Uterus (tissue), 4 donors: ENCODE data around the gene NAT14. TPM values are rescaled to one million over a fixed set of nuclear protein-coding genes. Genes with fewer than 3 reads are reported as not detected.
A peak's percentile ranks its signal among the peaks of the same experiment; 100 is the strongest.

Experiments used
- DNase-seq, 2 donors: peaks; one replicate each; pipeline ENCODE4 v3.0.0-alpha.2; 2019 to 2020
- H3K27ac ChIP-seq, 2 donors: fragments of 200-600 bp; sonication (generic); 1 replicate in 1 of 2; 2 replicates in 1 of 2; pipeline ENCODE4 v1.5.1; 2016 to 2018
- H3K27me3 ChIP-seq, 2 donors: fragments of 200-600 bp; sonication (generic); one replicate each; pipeline ENCODE4 v1.5.1; 2018 to 2019; ENCODE audit warnings: control low read depth in 1 of 2
- H3K36me3 ChIP-seq, 2 donors: fragments of 200-600 bp; sonication (generic); one replicate each; pipeline ENCODE4 v1.5.1; 2019; ENCODE audit warnings: control low read depth in 1 of 2
- H3K4me1 ChIP-seq, 2 donors: fragments of 200-600 bp; sonication (generic); one replicate each; pipeline ENCODE4 v1.5.1; 2018 to 2019; ENCODE audit warnings: control low read depth in 1 of 2
- H3K4me3 ChIP-seq, 2 donors: fragments of 200-600 bp; sonication (generic); 1 replicate in 1 of 2; 2 replicates in 1 of 2; pipeline ENCODE4 v1.5.1; 2018 to 2019; ENCODE audit warnings: mild to moderate bottlenecking in 1 of 2
- H3K9me3 ChIP-seq, 2 donors: fragments of 200-600 bp; sonication (generic); one replicate each; pipeline ENCODE4 v1.5.1; 2019; ENCODE audit warnings: control low read depth in 1 of 2
- POLR2A ChIP-seq, 2 donors: fragments of 450-650 bp; IDR thresholded peaks; one replicate each; pipeline ENCODE4 v1.6.1; 2016; ENCODE audit warnings: antibody characterized with exemption in 2 of 2, mild to moderate bottlenecking in 1 of 2, moderate library complexity in 1 of 2
- intact Hi-C: fragments of 100-400 bp; cut with DNase I; formaldehyde crosslinking; loops from one replicate; pipeline ENCODE4 v1.15.1; 2023; ENCODE audit warnings: low total_unique reads
- total RNA-seq, 4 donors: library from RNA; depleted of rRNA in 3 of 4; stranded (reverse); fragments of >200 nt in 3 of 4; gene quantifications; one replicate each; pipeline versions ENCODE4 v1.1.0 to v1.2.4, GENCODE V29; 2014 to 2023
- TF ChIP-seq, protein P1 (sequence below), 4 experiments: fragments of 200-600 bp in 2 of 4; fragments of 450-650 bp in 2 of 4; sonication (generic) in 2 of 4; IDR thresholded peaks; one replicate each; pipeline ENCODE4 v1.5.1; 2016 to 2019; ENCODE audit warnings: antibody characterized with exemption in 4 of 4, mild to moderate bottlenecking in 2 of 4, moderate library complexity in 1 of 4
- donor health status: DM: yes; HTN: yes; CAD: no.

Gene NAT14
- total RNA-seq, 4 donors from 2014 or later, result 16.8 to 44.3 (median 19.6) TPM

- TF ChIP-seq, protein P1, sequence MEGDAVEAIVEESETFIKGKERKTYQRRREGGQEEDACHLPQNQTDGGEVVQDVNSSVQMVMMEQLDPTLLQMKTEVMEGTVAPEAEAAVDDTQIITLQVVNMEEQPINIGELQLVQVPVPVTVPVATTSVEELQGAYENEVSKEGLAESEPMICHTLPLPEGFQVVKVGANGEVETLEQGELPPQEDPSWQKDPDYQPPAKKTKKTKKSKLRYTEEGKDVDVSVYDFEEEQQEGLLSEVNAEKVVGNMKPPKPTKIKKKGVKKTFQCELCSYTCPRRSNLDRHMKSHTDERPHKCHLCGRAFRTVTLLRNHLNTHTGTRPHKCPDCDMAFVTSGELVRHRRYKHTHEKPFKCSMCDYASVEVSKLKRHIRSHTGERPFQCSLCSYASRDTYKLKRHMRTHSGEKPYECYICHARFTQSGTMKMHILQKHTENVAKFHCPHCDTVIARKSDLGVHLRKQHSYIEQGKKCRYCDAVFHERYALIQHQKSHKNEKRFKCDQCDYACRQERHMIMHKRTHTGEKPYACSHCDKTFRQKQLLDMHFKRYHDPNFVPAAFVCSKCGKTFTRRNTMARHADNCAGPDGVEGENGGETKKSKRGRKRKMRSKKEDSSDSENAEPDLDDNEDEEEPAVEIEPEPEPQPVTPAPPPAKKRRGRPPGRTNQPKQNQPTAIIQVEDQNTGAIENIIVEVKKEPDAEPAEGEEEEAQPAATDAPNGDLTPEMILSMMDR (IDR thresholded peaks at IDR 0.05), result no peak
- TF ChIP-seq POLR2A (IDR thresholded peaks at IDR 0.05), result no peak
- peak overlapping the region; percentile 80 to 94 for H3K27ac ChIP-seq
- H3K4me3 ChIP-seq, result no peak overlapping the region
- H3K27me3 ChIP-seq, result no peaks in the 10 kb centered on the region
- peak in 1 of 2 donors; percentile 29 for DNase-seq
- no peaks in the 10 kb centered on the region for H3K36me3 ChIP-seq
- peaks cover 0 to 5% of the 10 kb centered on the region in 2 donors for H3K4me1 ChIP-seq
- intact Hi-C loops, result loop anchor here (10.0 kb wide), 1 partner anchor 175 kb away; the partner anchor contains the start of genes BRSK1 and HSPBP1
- no peaks in the 10 kb centered on the region for H3K9me3 ChIP-seq
These were observed 25.4 kb upstream of the NAT14 start for GRCh38 chr19:55459551-55459949.

DNA sequence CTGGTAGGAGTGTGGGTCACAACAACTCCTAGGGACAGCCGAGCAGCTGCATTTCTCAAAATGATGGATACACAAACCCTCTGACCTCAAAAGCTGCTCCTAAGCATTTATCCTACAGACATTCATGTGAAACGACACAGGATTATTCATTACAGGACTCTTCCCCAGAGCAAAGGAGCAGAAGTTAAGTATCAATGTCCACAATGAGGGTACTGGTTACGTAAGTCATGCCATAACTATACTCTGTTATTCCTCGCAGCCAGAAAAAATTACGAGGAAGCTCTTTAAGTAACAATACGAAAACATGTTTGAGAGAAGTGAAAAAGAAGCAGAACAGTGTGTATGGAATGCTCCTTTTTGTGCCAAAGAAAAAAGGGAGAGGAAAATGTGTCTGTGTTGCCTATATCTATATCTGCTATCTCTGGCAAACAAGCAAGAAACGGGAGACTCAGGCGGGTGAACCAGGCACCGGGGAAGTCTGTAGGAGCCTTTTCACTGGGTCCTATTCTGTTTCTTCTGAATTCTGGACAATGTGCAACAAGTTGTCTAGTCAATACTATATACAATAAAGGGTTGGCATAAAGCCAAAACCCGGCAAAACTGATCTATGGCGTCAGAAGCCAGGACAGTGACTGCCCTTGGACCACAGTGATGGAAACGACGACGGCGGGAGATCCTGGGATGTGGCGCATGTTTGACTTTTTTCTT lies 24.9 kb upstream of the NAT14 start:
- intact Hi-C loops, result loop anchor here (10.0 kb wide), 1 partner anchor 175 kb away; the partner anchor contains the start of genes BRSK1 and HSPBP1
- Histone ChIP-seq H3K9me3 (no peaks in the 10 kb centered on the region), H3K27ac (peak overlapping the region; percentile 80 to 94), H3K27me3 (no peaks in the 10 kb centered on the region), H3K4me3 (peak overlapping the region; percentile 86 to 92), H3K4me1 (peaks cover 0 to 5% of the 10 kb centered on the region in 2 donors), H3K36me3 (no peaks in the 10 kb centered on the region)
- TF ChIP-seq POLR2A (IDR thresholded peaks at IDR 0.05), result no peak
- TF ChIP-seq, protein P1 (IDR thresholded peaks at IDR 0.05), result no peak
- no peak for DNase-seq

DNA sequence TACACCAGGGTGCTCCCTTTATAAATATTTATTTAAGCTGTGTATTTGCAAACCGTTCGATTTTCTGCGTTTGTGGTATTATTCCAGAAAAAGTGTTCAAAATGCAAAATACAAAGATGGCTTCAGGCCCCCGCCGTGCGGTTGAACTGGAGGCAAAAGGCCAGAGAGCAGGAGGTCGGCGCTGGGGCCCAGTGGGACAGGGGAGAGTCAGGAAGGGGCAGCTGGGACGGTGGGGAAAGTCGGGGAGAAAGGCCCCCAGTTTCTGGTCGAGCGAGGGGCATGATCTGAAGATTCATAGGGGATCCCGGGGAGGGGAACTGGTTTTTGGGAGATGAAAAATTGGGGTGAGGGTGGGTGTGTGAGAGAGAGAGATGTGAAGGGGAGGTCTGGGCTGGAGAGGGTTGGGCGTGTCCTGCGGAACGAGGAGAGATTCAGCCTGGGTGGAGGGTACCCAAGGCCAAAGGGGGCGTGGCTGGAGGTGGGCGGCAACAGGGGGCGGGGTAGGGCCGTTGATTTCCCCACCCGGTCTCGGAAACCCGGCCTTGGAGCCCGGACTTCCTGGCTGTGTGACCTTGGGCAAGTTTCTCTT lies 24.2 kb upstream of the NAT14 start:
- Histone ChIP-seq H3K4me3 (peak overlapping the region; percentile 86 to 92), H3K9me3 (no peaks in the 10 kb centered on the region), H3K36me3 (no peaks in the 10 kb centered on the region), H3K27ac (peak overlapping the region; percentile 80 to 94), H3K27me3 (no peaks in the 10 kb centered on the region), H3K4me1 (peaks cover 0 to 5% of the 10 kb centered on the region in 2 donors)
- DNase-seq, result peak; percentile 87 to 90
- intact Hi-C loops, result no loop called here
- TF ChIP-seq, protein P1 (IDR thresholded peaks at IDR 0.05), result no peak
- TF ChIP-seq POLR2A (IDR thresholded peaks at IDR 0.05), result no peak

GRCh38 chr19:55461259-55461973 lies 23.6 kb upstream of the NAT14 start, which contains the start of gene ISOC2:
Gene ISOC2 (minus strand): TSS chr19:55461642. CDS start chr19:55456486, 5,156 bp downstream.
- peak; percentile 100 for DNase-seq
- Histone ChIP-seq H3K27ac (peak within 1 kb of the TSS; percentile 80 to 94), H3K4me1 (peaks cover 0 to 5% of the 10 kb centered on the region in 2 donors), H3K4me3 (peak within 1 kb of the TSS; percentile 86 to 92), H3K36me3 (no peaks in the 10 kb centered on the region), H3K9me3 (no peaks in the 10 kb centered on the region), H3K27me3 (no peaks in the 10 kb centered on the region)
- intact Hi-C loops, result no loop called here
- peak in 1 of 2 donors; percentile 52 for TF ChIP-seq POLR2A (IDR thresholded peaks at IDR 0.05)
- TF ChIP-seq, protein P1 (IDR thresholded peaks at IDR 0.05), result peak in 1 of 4 experiments; percentile 1
